ENCODE data around the gene TMEM219. TPM values are rescaled to one million over a fixed set of nuclear protein-coding genes. Genes with fewer than 3 reads are reported as not detected.

The TMEM219 gene
- total and polyA plus RNA-seq, 9 of the 15 experiments (the other 6 are each of a cell fraction or from before 2014, with no cell fraction given): 35.3 to 62.8 (median 55.5) TPM

- peak; percentile 72 for TF ChIP-seq REST (IDR thresholded peaks at IDR 0.05; ENCODE audit: borderline replicate concordance)
- no peak for TF ChIP-seq REST (CRISPR knock-in tag; IDR thresholded peaks at IDR 0.05; ENCODE audit: low read depth)
- TF ChIP-seq JUND (IDR thresholded peaks at IDR 0.05; ENCODE audit: borderline replicate concordance, low read depth, low read length): no peak
- no peak for TF ChIP-seq JUND (tag; IDR thresholded peaks at IDR 0.05; ENCODE audit: borderline replicate concordance, low read depth, low read length)
- TF ChIP-seq YY1 (IDR thresholded peaks at IDR 0.05; ENCODE audit: borderline replicate concordance in 1 of 3, control insufficient read depth in 1 of 3, extremely low read depth in 1 of 3, insufficient read depth in 3 of 3, insufficient read length in 1 of 3, insufficient replicate concordance in 2 of 3, low read depth in 1 of 3, low read length in 2 of 3): peak; percentile 15 to 85 (median 77)
- no peak for TF ChIP-seq HDAC6 (IDR thresholded peaks at IDR 0.05; ENCODE audit: low read depth, low read length)
- no peak for TF ChIP-seq ZNF764 (CRISPR knock-in tag; IDR thresholded peaks at IDR 0.05; ENCODE audit: low read depth)
- no peak for TF ChIP-seq KLF16 (IDR thresholded peaks at IDR 0.05)
- TF ChIP-seq HNRNPUL1 (IDR thresholded peaks at IDR 0.05; ENCODE audit: low read length): no peak
- peak; percentile 79; the same call in 1 of the 2 replicates for TF ChIP-seq ZNF740 (CRISPR knock-in tag; IDR thresholded peaks at IDR 0.05)
- TF ChIP-seq ZNF740 (tag; IDR thresholded peaks at IDR 0.05): no peak
- TF ChIP-seq ZBTB7A (IDR thresholded peaks at IDR 0.05; ENCODE audit: borderline replicate concordance, control insufficient read depth, low read depth, low read length): peak; percentile 47; the same call in 1 of the 2 replicates
- TF ChIP-seq ATF2 (CRISPR knock-in tag; IDR thresholded peaks at IDR 0.05): no peak
- peak; percentile 58 for TF ChIP-seq SMC3 (conservative IDR thresholded peaks at IDR 0.05; ENCODE audit: insufficient read depth, low read depth, low read length)
- TF ChIP-seq RAD21 (CRISPR knock-in tag; conservative IDR thresholded peaks at IDR 0.05 in 1 of 2, IDR thresholded peaks at IDR 0.05 in 1 of 2): peak; percentile 73 to 80
- no peak for TF ChIP-seq SREBF1 (IDR thresholded peaks at IDR 0.05; ENCODE audit: borderline replicate concordance, low read depth, low read length)
Observed at GRCh38 chr16:30005341-30006094, 43.6 kb downstream of the TMEM219 start (continued).
